GM12878 (cell line): ENCODE results near the gene ZNF410. TPM values are rescaled to one million over a fixed set of nuclear protein-coding genes. Genes with fewer than 3 reads are reported as not detected.

Source experiments
- ATAC-seq: fragments of 200-7000 bp; cut with Tn5 transposase; 3 replicates; pipeline ENCODE4 v1.9.1; 2020; ENCODE audit warnings: mild to moderate bottlenecking, moderate library complexity
- BruUV-seq: library from RNA; stranded (reverse); fragments of 400-500 nt; replicated peaks from 2 replicates; lab custom pipeline; 2021; lab: Mats Ljungman, UMichigan
- CTCF ChIA-PET: fragments of 300-600 bp; sonication (Branson Sonifier 250); formaldehyde crosslinking; extraction: SDS; loops from one replicate; lab custom pipeline; 2021; ENCODE audit warnings: inconsistent platforms; lab: Yijun Ruan, JAX
- POLR2A ChIA-PET: fragments of 350-600 bp; formaldehyde crosslinking; extraction: SDS; loops from one replicate; lab custom pipeline; 2021; ENCODE audit warnings: inconsistent platforms; lab: Charles Lee
- RAD21 ChIA-PET: fragments of 300-600 bp; sonication (Branson Sonifier 250); formaldehyde crosslinking; loops from one replicate; lab custom pipeline; 2023; ENCODE audit warnings: antibody characterized with exemption; ENCODE audit not compliant: unreplicated experiment; lab: Charles Lee
- SMC1A ChIA-PET: fragments of 300-600 bp; sonication (Branson Sonifier 250); formaldehyde crosslinking; loops from one replicate; lab custom pipeline; 2023; ENCODE audit not compliant: unreplicated experiment, uncharacterized antibody; lab: Charles Lee
- DNase-seq: peaks from one replicate; pipeline ENCODE4 v3.0.0-alpha.2; 2011; ENCODE audit warnings: low read depth, low spot score
- FAIRE-seq: peaks from 3 replicates; lab custom pipeline; 2011; peaks lifted over from hg19 to GRCh38; lab: Jason Lieb, UNC
- H2AFZ ChIP-seq: 2 replicates; pipeline ENCODE4 v1.6.0; 2011; ENCODE audit warnings: low read depth, low read length, control low read depth; ENCODE audit not compliant: control insufficient read depth
- H3K27ac ChIP-seq: 2 replicates; pipeline ENCODE4 v1.5.1; 2011; ENCODE audit warnings: control low read depth; ENCODE audit not compliant: control insufficient read depth, insufficient read depth
- H3K27me3 ChIP-seq, 2 experiments: replicated peaks in 1 of 2; 2 replicates each; pipeline versions ENCODE4 v1.6.0 to v1.6.1; 2011; ENCODE audit warnings: low read length in 1 of 2; ENCODE audit not compliant: control insufficient read depth in 2 of 2, insufficient read depth in 2 of 2
- H3K36me3 ChIP-seq, 2 experiments: 2 replicates each; pipeline ENCODE4 v1.5.1; 2011; ENCODE audit warnings: low read length in 1 of 2; ENCODE audit not compliant: control insufficient read depth in 2 of 2, insufficient read depth in 2 of 2
- H3K4me1 ChIP-seq: 2 replicates; pipeline ENCODE4 v1.6.1; 2011; ENCODE audit warnings: mild to moderate bottlenecking, low read length, moderate library complexity, mixed read lengths; ENCODE audit not compliant: control insufficient read depth, insufficient read depth
- H3K4me2 ChIP-seq: 2 replicates; pipeline ENCODE4 v1.6.0; 2011; ENCODE audit warnings: control low read depth; ENCODE audit not compliant: control insufficient read depth, insufficient read depth
- H3K4me3 ChIP-seq: fragments of 200-600 bp; sonication (generic); 2 replicates; pipeline ENCODE4 v1.5.1; 2016
- H3K79me2 ChIP-seq: 2 replicates; pipeline ENCODE4 v1.6.0; 2011; ENCODE audit warnings: low read length; ENCODE audit not compliant: control insufficient read depth, insufficient read depth
- H3K9ac ChIP-seq: 2 replicates; pipeline ENCODE4 v1.8.0; 2011; ENCODE audit warnings: low read length, control low read depth, mixed read lengths; ENCODE audit not compliant: control insufficient read depth, insufficient read depth
- H3K9me3 ChIP-seq: replicated peaks from 3 replicates; pipeline ENCODE4 v1.5.1; 2011; ENCODE audit warnings: mild to moderate bottlenecking, low read length; ENCODE audit not compliant: control insufficient read depth, insufficient read depth
- H4K20me1 ChIP-seq: 2 replicates; pipeline ENCODE4 v1.6.0; 2011; ENCODE audit not compliant: control insufficient read depth, insufficient read depth
- BRCA1 ChIP-seq: IDR thresholded peaks from 2 replicates; pipeline ENCODE4 v1.6.1; 2011; ENCODE audit warnings: low read depth, low read length, improper control_type of control experiment
- CBX3 ChIP-seq: fragments of 200-600 bp; sonication (generic); IDR thresholded peaks from 2 replicates; pipeline ENCODE4 v1.6.1; 2016; ENCODE audit warnings: low read depth, borderline replicate concordance
- IRF4 ChIP-seq: IDR thresholded peaks from 2 replicates; pipeline ENCODE4 v1.6.1; 2011; ENCODE audit warnings: low read depth, low read length
- NFYB ChIP-seq: IDR thresholded peaks from 2 replicates; pipeline ENCODE4 v1.6.1; 2011; ENCODE audit warnings: low read depth, mild to moderate bottlenecking, low read length, improper control_type of control experiment, moderate library complexity; ENCODE audit not compliant: insufficient read depth
- SMC3 ChIP-seq: IDR thresholded peaks from 2 replicates; pipeline ENCODE4 v1.6.1; 2011; ENCODE audit warnings: low read length, improper control_type of control experiment, borderline replicate concordance
- SREBF1 ChIP-seq: IDR thresholded peaks from 2 replicates; pipeline ENCODE4 v1.6.1; 2012; ENCODE audit warnings: mild to moderate bottlenecking, low read length
- YY1 ChIP-seq: IDR thresholded peaks from 2 replicates; pipeline ENCODE4 v1.6.1; 2011; ENCODE audit warnings: low read depth, mild to moderate bottlenecking, low read length
- ZBED1 ChIP-seq: IDR thresholded peaks from 2 replicates; pipeline ENCODE4 v1.6.1; 2016; ENCODE audit warnings: borderline replicate concordance
- ZNF207 ChIP-seq: fragments of 450-650 bp; IDR thresholded peaks from 2 replicates; pipeline ENCODE4 v1.6.1; 2014; ENCODE audit warnings: antibody characterized with exemption, mild to moderate bottlenecking, borderline replicate concordance
- ZNF24 ChIP-seq: fragments of 450-650 bp; IDR thresholded peaks from 2 replicates; pipeline ENCODE4 v1.6.1; 2017; ENCODE audit warnings: antibody characterized with exemption, mild to moderate bottlenecking
- ZNF622 ChIP-seq: fragments of 450-650 bp; IDR thresholded peaks from 2 replicates; pipeline ENCODE4 v1.6.1; 2017; ENCODE audit warnings: mild to moderate bottlenecking, inconsistent platforms
- WGBS: methylation state at CpG from one replicate; pipeline ENCODE4 v1.1.6; 2016; ENCODE audit warnings: low lambda C conversion rate; ENCODE audit not compliant: insufficient replicate concordance, insufficient coverage; ENCODE audit errors: missing lambda C conversion rate; 5-methylcytosine and 5-hydroxymethylcytosine counted together
- in situ Hi-C: fragments of 300-500 bp; cut with MboI; formaldehyde crosslinking; loops from 9 replicates; pipeline ENCODE4 v1.14.3; 2018; ENCODE audit warnings: mixed read lengths
- intact Hi-C: fragments of 100-400 bp; cut with micrococcal nuclease; formaldehyde crosslinking; loops from one replicate; pipeline ENCODE4 v1.14.2; 2022; ENCODE audit not compliant: unreplicated experiment
- polyA plus RNA-seq, 11 experiments: library from polyadenylated mRNA; depleted of rRNA in 4 of 11; unstranded in 6 of 11; stranded (reverse) in 5 of 11; fragments of >200 nt; fragmentation: Nextera tagmentation in 4 of 11; fragmentation: Illumina TruSeq in 1 of 11; extraction: Ambion mirVana in 4 of 11; extraction: Trizol in 1 of 11; gene quantifications; 1 replicate in 1 of 11; 2 replicates in 10 of 11; pipeline versions ENCODE4 v1.2.1 to v1.2.3, GENCODE V29; 2011 to 2016; ENCODE audit warnings: inconsistent platforms in 2 of 11, missing spikeins in 2 of 11, low read depth in 1 of 11
- total RNA-seq, 4 experiments: library from RNA; depleted of rRNA in 3 of 4; stranded (reverse); fragments of >200 nt in 3 of 4; fragmentation: Illumina TruSeq in 1 of 4; extraction: Trizol in 1 of 4; gene quantifications; 2 replicates each; pipeline versions ENCODE4 v1.2.1 to v1.2.3, GENCODE V29; 2013 to 2021
- TF ChIP-seq, protein P1 (sequence below), 3 experiments: IDR thresholded peaks in 2 of 3; conservative IDR thresholded peaks in 1 of 3; 2 replicates each; pipeline ENCODE4 v1.5.1; 2011; ENCODE audit warnings: low read depth in 3 of 3, low read length in 3 of 3, mild to moderate bottlenecking in 3 of 3, control low read depth in 2 of 3, moderate library complexity in 2 of 3, inconsistent platforms in 1 of 3, mixed read lengths in 1 of 3; ENCODE audit not compliant: control insufficient read depth in 2 of 3, insufficient read depth in 1 of 3; ENCODE audit errors: extremely low read depth in 1 of 3
- TF ChIP-seq, protein P2 (sequence below): fragments of 450-650 bp; IDR thresholded peaks from 2 replicates; pipeline ENCODE4 v1.6.1; 2017; ENCODE audit warnings: mild to moderate bottlenecking, low read depth, inconsistent platforms; ENCODE audit not compliant: poor library complexity, severe bottlenecking
- TF ChIP-seq, protein P3 (sequence below): IDR thresholded peaks from 2 replicates; pipeline ENCODE4 v1.6.1; 2011; ENCODE audit warnings: mild to moderate bottlenecking, low read depth, low read length, moderate library complexity; ENCODE audit not compliant: insufficient replicate concordance

The ZNF410 gene
- total and polyA plus RNA-seq, 10 of the 15 experiments (the other 5 are each of a cell fraction or from before 2014, with no cell fraction given), result 31.2 to 56.6 (median 47.7) TPM

DNA sequence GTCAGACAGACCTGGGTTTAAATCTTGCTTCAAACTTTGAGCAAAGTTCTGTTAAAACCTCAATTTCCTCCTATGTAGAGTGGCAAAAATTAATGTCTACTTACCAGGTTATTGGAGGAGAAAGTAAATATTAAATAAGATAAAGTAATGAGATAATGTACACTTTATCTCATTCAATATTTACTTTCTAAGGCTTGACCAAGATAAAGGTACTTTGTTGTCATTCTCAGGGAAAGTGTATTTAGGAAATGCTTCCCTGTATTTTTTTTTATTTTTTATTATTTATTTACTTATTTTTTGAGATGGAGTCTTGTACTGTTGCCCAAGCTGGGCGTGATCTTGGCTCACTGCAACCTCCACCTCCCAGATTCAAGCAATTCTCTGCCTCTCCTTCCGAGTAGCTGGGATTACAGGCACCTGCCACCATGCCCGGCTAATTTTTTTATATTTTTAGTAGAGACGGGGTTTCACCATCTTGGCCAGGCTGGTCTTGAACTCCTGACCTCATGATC is 58.6 kb downstream of the ZNF410 start:
- Histone ChIP-seq H3K27me3 (no peaks in the 10 kb centered on the region), H3K4me3 (no peak overlapping the region), H3K4me1 (peaks cover 9% of the 10 kb centered on the region), H3K36me3 (no peaks in the 10 kb centered on the region; a peak in 1 of 4 replicates), H3K9ac (no peak overlapping the region), H3K27ac (no peak overlapping the region), H3K4me2 (no peak overlapping the region), H3K9me3 (no peaks in the 10 kb centered on the region), H2AFZ (no peak overlapping the region), H4K20me1 (no peaks in the 10 kb centered on the region), H3K79me2 (peaks cover under 1% of the 10 kb centered on the region; the same call in 1 of the 2 replicates)
- WGBS, result 73% methylated on average over 4 of the region's 4 CpGs
- ChIA-PET RAD21 (no interaction called here), CTCF (interaction anchor here (0.6 kb wide), 1 partner anchor 263 kb away, joined by 3 read pairs; no protein-coding TSS in a partner anchor), SMC1A (no interaction called here), POLR2A (no interaction called here)
- in situ Hi-C loops, result no loop called here
- FAIRE-seq (no peak), ATAC-seq (no peak), DNase-seq (no peak)
- no TSS peak for BruUV-seq
- TF ChIP-seq YY1 (no peak), ZNF622 (no peak), ZNF24 (no peak), ZBED1 (no peak), CBX3 (no peak), SREBF1 (no peak), ZNF207 (no peak), NFYB (no peak), BRCA1 (no peak), IRF4 (no peak), SMC3 (no peak)
- TF ChIP-seq, protein P1, sequence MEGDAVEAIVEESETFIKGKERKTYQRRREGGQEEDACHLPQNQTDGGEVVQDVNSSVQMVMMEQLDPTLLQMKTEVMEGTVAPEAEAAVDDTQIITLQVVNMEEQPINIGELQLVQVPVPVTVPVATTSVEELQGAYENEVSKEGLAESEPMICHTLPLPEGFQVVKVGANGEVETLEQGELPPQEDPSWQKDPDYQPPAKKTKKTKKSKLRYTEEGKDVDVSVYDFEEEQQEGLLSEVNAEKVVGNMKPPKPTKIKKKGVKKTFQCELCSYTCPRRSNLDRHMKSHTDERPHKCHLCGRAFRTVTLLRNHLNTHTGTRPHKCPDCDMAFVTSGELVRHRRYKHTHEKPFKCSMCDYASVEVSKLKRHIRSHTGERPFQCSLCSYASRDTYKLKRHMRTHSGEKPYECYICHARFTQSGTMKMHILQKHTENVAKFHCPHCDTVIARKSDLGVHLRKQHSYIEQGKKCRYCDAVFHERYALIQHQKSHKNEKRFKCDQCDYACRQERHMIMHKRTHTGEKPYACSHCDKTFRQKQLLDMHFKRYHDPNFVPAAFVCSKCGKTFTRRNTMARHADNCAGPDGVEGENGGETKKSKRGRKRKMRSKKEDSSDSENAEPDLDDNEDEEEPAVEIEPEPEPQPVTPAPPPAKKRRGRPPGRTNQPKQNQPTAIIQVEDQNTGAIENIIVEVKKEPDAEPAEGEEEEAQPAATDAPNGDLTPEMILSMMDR (IDR thresholded peaks at IDR 0.05 in 2 of 3, conservative IDR thresholded peaks at IDR 0.05 in 1 of 3; ENCODE audit: control insufficient read depth in 2 of 3, extremely low read depth in 1 of 3, insufficient read depth in 1 of 3, low read depth in 3 of 3, low read length in 3 of 3), result no peak
- TF ChIP-seq, protein P2, sequence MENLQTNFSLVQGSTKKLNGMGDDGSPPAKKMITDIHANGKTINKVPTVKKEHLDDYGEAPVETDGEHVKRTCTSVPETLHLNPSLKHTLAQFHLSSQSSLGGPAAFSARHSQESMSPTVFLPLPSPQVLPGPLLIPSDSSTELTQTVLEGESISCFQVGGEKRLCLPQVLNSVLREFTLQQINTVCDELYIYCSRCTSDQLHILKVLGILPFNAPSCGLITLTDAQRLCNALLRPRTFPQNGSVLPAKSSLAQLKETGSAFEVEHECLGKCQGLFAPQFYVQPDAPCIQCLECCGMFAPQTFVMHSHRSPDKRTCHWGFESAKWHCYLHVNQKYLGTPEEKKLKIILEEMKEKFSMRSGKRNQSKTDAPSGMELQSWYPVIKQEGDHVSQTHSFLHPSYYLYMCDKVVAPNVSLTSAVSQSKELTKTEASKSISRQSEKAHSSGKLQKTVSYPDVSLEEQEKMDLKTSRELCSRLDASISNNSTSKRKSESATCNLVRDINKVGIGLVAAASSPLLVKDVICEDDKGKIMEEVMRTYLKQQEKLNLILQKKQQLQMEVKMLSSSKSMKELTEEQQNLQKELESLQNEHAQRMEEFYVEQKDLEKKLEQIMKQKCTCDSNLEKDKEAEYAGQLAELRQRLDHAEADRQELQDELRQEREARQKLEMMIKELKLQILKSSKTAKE, result no peak
- TF ChIP-seq, protein P3, sequence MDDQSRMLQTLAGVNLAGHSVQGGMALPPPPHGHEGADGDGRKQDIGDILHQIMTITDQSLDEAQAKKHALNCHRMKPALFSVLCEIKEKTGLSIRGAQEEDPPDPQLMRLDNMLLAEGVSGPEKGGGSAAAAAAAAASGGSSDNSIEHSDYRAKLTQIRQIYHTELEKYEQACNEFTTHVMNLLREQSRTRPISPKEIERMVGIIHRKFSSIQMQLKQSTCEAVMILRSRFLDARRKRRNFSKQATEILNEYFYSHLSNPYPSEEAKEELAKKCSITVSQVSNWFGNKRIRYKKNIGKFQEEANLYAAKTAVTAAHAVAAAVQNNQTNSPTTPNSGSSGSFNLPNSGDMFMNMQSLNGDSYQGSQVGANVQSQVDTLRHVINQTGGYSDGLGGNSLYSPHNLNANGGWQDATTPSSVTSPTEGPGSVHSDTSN, result no peak
- intact Hi-C loops, result no loop called here
